Stimulated activated CD8-positive, alpha-beta memory T cell treated with anti-CD3 and anti-CD28 coated beads, Interleukin-4, amount 100 ng/mL, for 1 hour (primary cell): Measurements from ENCODE around the gene PHC2.
"Not testable (repeated sequence)": the region's sequence is repeated elsewhere in the genome, so short reads cannot be mapped to it uniquely, and the experiment has no call there.

Experiments
- DNase-seq, 2 donors: peaks; one replicate each; pipeline ENCODE4 v3.0.0-alpha.2; 2020; ENCODE audit warnings: low read depth in 2 of 2, low spot score in 1 of 2

Gene PHC2

GRCh38 chr1:33295450-33296081 is 135.3 kb downstream of the PHC2 start:
- DNase-seq = peak; percentile 79 to 88

GRCh38 chr1:33295023-33295422 is 135.9 kb downstream of the PHC2 start:
- no peak for DNase-seq

GRCh38 chr1:33294071-33295010 is 136.6 kb downstream of the PHC2 start:
- no peak for DNase-seq

GRCh38 chr1:33292726-33293340 is 138.1 kb downstream of the PHC2 start:
- DNase-seq = no peak

GRCh38 chr1:33290615-33291014 is 140.3 kb downstream of the PHC2 start:
- not testable (repeated sequence) for DNase-seq

- no peak for DNase-seq
These were observed 141.1 kb downstream of the PHC2 start for GRCh38 chr1:33289858-33290154.

- no peak for DNase-seq
These were observed 141.7 kb downstream of the PHC2 start for GRCh38 chr1:33288976-33289857.

GRCh38 chr1:33287317-33287716 is 143.6 kb downstream of the PHC2 start:
- DNase-seq = no peak

GRCh38 chr1:33286451-33287185 is 144.3 kb downstream of the PHC2 start:
- no peak for DNase-seq

- no peak for DNase-seq
These were observed 146.8 kb downstream of the PHC2 start for GRCh38 chr1:33284049-33284448.

GRCh38 chr1:33282791-33283190 is 148.1 kb downstream of the PHC2 start:
- no peak for DNase-seq

GRCh38 chr1:33281554-33282303 is 149.2 kb downstream of the PHC2 start:
- no peak for DNase-seq

GRCh38 chr1:33280091-33280661 is 150.7 kb downstream of the PHC2 start:
- DNase-seq = no peak

- DNase-seq = no peak
These were observed 153.3 kb downstream of the PHC2 start for GRCh38 chr1:33277488-33278084.

- no peak for DNase-seq
These were observed 154.2 kb downstream of the PHC2 start for GRCh38 chr1:33276573-33277298.

GRCh38 chr1:33275706-33276572 is 155.0 kb downstream of the PHC2 start:
- no peak for DNase-seq

- no peak for DNase-seq
These were observed 155.7 kb downstream of the PHC2 start for GRCh38 chr1:33275195-33275594.
